Esophagus squamous epithelium (tissue), 5 donors: ENCODE results near the gene PITPNB. TPM values are rescaled to one million over a fixed set of nuclear protein-coding genes. Genes with fewer than 3 reads are reported as not detected.

ENCODE experiments used
- DNase-seq: peaks from one replicate; lab custom pipeline; 2025; lab: John Stamatoyannopoulos, UW
- H3K27ac ChIP-seq, 4 donors: fragments of 200-600 bp; sonication (generic); one replicate each; pipeline ENCODE4 v1.5.1; 2016 to 2019; ENCODE audit warnings: mild to moderate bottlenecking in 1 of 4
- H3K27me3 ChIP-seq, 4 donors: fragments of 200-600 bp; sonication (generic); 1 replicate in 3 of 4; 2 replicates in 1 of 4; pipeline versions ENCODE4 v1.5.1 to v1.6.0; 2017 to 2021; ENCODE audit warnings: antibody characterized with exemption in 1 of 4
- H3K36me3 ChIP-seq, 3 donors: fragments of 200-600 bp; sonication (generic); one replicate each; pipeline ENCODE4 v1.5.1; 2016 to 2019
- H3K4me1 ChIP-seq, 3 donors: fragments of 200-600 bp; sonication (generic); one replicate each; pipeline ENCODE4 v1.5.1; 2017 to 2019
- H3K4me3 ChIP-seq, 4 donors: fragments of 200-600 bp; sonication (generic); 1 replicate in 3 of 4; 2 replicates in 1 of 4; pipeline ENCODE4 v1.5.1; 2016 to 2019; ENCODE audit warnings: mild to moderate bottlenecking in 2 of 4, moderate library complexity in 1 of 4
- H3K9me3 ChIP-seq, 3 donors: fragments of 200-600 bp; sonication (generic); one replicate each; pipeline ENCODE4 v1.5.1; 2016 to 2019
- POLR2A ChIP-seq, 4 donors: fragments of 450-650 bp; IDR thresholded peaks; one replicate each; pipeline ENCODE4 v1.6.1; 2017; ENCODE audit warnings: antibody characterized with exemption in 4 of 4, mild to moderate bottlenecking in 4 of 4, moderate library complexity in 3 of 4
- WGBS, 2 donors: methylation state at CpG; one replicate each; pipeline ENCODE4 v1.1.5; 2018; 5-methylcytosine and 5-hydroxymethylcytosine counted together
- intact Hi-C: fragments of 100-400 bp; cut with DNase I; formaldehyde crosslinking; loops from one replicate; pipeline ENCODE4 v1.15.0; 2022
- total RNA-seq, 4 donors: library from RNA; depleted of rRNA; stranded (reverse); fragments of >200 nt; gene quantifications; one replicate each; pipeline ENCODE4 v1.1.0, GENCODE V29; 2016
- TF ChIP-seq, protein P1 (sequence below), 6 experiments: fragments of 450-650 bp in 4 of 6; fragments of 200-600 bp in 2 of 6; sonication (generic) in 2 of 6; IDR thresholded peaks; one replicate each; pipeline ENCODE4 v1.5.1; 2016 to 2019; ENCODE audit warnings: antibody characterized with exemption in 6 of 6, mild to moderate bottlenecking in 4 of 6, moderate library complexity in 4 of 6
- donor health status: DM: yes; HTN: yes; CAD: no.

PITPNB gene
- total RNA-seq, 4 donors from 2014 or later, result 26.4 to 68.9 (median 46.4) TPM

DNA sequence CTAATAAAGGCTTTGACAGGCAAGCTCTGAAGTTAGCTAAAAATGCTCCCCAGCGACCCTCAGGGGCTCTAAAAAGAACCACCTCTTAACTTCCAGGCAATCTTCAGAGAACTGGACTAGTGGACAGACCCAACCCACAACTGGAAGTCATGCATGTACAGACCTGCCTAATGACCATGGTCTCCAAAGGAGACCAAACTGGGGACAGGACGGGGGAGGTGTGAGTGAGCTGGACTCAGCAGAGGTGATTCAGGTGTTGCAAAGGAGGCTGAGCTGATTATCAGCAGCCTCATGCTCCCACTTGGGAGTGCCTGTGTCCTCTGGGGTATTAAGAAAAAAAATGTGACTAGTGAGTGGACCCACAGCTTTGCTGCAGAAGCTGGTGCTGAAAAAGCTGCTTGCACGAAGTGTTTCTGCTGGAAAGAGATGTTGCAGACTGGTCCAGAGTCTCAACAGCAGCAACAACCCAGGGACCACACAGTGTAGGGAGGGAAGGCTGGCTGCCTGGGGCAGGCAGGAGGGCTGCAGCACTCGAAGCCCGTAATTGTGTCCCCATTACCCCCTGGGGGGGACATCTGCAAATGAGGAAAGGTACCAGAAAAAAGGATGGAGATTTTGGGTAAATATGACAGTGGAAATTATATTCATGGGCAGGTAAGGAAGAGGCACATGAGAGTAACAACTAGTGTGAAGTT lies 35.3 kb downstream of the PITPNB start:
- DNase-seq, result no peak
- TF ChIP-seq POLR2A (IDR thresholded peaks at IDR 0.05), result no peak
- TF ChIP-seq, protein P1, sequence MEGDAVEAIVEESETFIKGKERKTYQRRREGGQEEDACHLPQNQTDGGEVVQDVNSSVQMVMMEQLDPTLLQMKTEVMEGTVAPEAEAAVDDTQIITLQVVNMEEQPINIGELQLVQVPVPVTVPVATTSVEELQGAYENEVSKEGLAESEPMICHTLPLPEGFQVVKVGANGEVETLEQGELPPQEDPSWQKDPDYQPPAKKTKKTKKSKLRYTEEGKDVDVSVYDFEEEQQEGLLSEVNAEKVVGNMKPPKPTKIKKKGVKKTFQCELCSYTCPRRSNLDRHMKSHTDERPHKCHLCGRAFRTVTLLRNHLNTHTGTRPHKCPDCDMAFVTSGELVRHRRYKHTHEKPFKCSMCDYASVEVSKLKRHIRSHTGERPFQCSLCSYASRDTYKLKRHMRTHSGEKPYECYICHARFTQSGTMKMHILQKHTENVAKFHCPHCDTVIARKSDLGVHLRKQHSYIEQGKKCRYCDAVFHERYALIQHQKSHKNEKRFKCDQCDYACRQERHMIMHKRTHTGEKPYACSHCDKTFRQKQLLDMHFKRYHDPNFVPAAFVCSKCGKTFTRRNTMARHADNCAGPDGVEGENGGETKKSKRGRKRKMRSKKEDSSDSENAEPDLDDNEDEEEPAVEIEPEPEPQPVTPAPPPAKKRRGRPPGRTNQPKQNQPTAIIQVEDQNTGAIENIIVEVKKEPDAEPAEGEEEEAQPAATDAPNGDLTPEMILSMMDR (IDR thresholded peaks at IDR 0.05), result no peak
- peaks cover 0 to 57% (median 5%) of the 10 kb centered on the region in 3 donors for H3K36me3 ChIP-seq
- no peaks in the 10 kb centered on the region for H3K9me3 ChIP-seq
- peaks cover 12 to 79% (median 30%) of the 10 kb centered on the region in 3 donors for H3K4me1 ChIP-seq
- intact Hi-C loops, result no loop called here
- H3K4me3 ChIP-seq, result no peak overlapping the region
- no peaks in the 10 kb centered on the region for H3K27me3 ChIP-seq
- peak overlapping the region in 3 of 4 donors; percentile 11 to 82 (median 77) for H3K27ac ChIP-seq
- WGBS, 2 donors, result 84 to 96% methylated on average over 5 of the region's 5 CpGs

DNA sequence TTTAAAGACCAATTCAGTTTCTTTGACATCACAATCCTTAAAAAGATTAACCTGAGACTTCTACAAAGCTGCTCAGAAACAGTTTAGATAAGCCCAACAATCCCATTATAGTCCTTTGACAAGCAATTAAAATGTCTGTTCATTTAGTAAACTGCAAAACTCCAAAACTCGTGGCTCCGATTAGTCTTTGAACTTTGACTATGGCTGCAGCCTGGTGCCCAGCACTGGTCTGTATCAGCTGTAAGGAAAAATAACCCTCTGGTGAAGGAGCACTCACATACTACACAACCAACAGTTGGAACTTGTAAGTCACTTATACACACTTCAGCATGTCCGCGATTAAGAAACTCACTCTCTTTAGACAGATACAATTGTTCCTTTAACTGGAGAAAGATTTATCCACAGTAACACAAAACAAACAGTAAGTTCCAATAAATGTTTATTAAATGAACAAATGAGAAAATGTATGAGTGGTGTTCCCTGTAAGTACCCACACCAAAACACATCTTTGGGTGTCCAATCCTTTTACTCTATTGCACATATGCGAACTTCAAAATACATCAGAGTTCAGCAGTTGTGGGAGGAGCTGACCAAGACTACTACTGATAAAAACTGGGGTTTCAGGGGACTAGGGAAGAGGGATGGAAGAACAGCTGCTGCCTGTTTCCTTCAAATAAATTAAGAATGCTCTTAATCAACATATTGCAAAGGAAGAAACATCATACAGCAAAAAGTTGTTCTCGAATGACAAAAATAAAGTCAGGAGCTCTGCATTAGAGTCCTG lies 36.4 kb downstream of the PITPNB start:
- Histone ChIP-seq H3K9me3 (no peaks in the 10 kb centered on the region), H3K4me3 (no peak overlapping the region), H3K36me3 (peaks cover 0 to 46% (median 0%) of the 10 kb centered on the region in 3 donors), H3K27ac (peak overlapping the region; percentile 6 to 82 (median 55)), H3K4me1 (peaks cover 16 to 83% (median 30%) of the 10 kb centered on the region in 3 donors), H3K27me3 (no peaks in the 10 kb centered on the region)
- 72 to 77% methylated on average over 6 of the region's 6 CpGs for WGBS, 2 donors
- DNase-seq, result no peak
- TF ChIP-seq POLR2A (IDR thresholded peaks at IDR 0.05), result no peak
- TF ChIP-seq, protein P1 (IDR thresholded peaks at IDR 0.05), result no peak
- intact Hi-C loops, result no loop called here

DNA sequence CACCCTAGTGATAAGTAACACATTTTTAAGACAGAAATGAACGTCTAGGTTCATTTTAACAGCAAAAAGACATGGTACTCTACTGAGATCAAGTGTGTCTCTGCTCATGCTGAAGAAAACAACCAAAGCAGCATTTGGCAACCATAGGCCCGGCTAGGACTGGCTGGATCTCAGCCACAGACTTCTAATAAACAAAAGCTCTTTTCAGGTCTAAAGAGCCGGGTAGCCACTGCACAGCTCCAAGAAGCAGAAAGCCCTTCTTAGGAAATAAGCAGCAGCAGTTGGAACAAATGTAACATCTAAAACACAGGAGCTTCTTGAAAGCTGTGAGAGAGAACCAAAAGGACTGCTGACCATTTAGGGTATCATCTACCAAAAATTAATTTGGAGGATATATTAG lies 37.6 kb downstream of the PITPNB start:
- Histone ChIP-seq H3K27me3 (no peaks in the 10 kb centered on the region), H3K4me1 (peaks cover 18 to 83% (median 27%) of the 10 kb centered on the region in 3 donors), H3K36me3 (peaks cover 0 to 41% (median 0%) of the 10 kb centered on the region in 3 donors), H3K27ac (peak overlapping the region; percentile 6 to 82 (median 67)), H3K4me3 (no peak overlapping the region), H3K9me3 (no peaks in the 10 kb centered on the region)
- TF ChIP-seq, protein P1 (IDR thresholded peaks at IDR 0.05), result no peak
- TF ChIP-seq POLR2A (IDR thresholded peaks at IDR 0.05), result no peak
- intact Hi-C loops, result no loop called here
- DNase-seq, result no peak
- 15 to 21% methylated on average over 3 of the region's 3 CpGs for WGBS, 2 donors

DNA sequence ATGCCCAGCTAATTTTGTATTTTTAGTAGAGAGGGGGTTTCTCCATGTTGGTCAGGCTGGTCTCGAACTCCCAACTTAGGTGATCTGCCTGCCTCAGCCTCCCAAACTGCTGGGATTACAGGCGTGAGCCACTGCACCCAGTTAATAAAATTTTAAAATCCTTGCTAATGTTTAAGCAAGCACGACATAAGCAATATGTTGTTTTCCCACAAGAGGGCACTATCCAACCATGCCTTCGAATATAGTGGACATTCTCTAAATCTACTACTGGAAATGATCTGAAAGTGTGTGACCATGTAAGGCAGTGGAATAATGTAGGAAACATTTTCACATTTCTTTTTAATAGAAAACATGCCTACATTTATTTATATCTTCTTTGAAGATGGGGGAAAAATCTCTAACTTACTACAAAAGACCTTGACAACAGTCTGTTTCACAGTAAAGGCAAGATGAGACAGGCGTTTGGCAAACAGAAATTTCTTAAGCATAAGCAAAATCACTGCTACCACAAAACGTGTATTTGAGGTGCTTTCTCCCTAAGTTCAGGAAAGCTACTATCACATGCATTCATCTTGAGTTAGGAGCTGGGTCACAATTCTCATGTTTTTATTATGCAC lies 38.2 kb downstream of the PITPNB start:
- Histone ChIP-seq H3K9me3 (no peaks in the 10 kb centered on the region), H3K36me3 (peaks cover 0 to 38% (median 0%) of the 10 kb centered on the region in 3 donors), H3K4me1 (peaks cover 18 to 82% (median 23%) of the 10 kb centered on the region in 3 donors), H3K27ac (peak overlapping the region; percentile 6 to 82 (median 67)), H3K27me3 (no peaks in the 10 kb centered on the region), H3K4me3 (no peak overlapping the region)
- WGBS, 2 donors, result 12 to 16% methylated on average over 6 of the region's 6 CpGs
- TF ChIP-seq POLR2A (IDR thresholded peaks at IDR 0.05), result no peak
- TF ChIP-seq, protein P1 (IDR thresholded peaks at IDR 0.05), result peak; percentile 29 to 83 (median 78)
- intact Hi-C loops, result no loop called here
- no peak for DNase-seq
